Renal cortex interstitium (tissue), 15 donors: ENCODE data around the gene SLC25A4. TPM values are rescaled to one million over a fixed set of nuclear protein-coding genes. Genes with fewer than 3 reads are reported as not detected.
A peak's percentile ranks its signal among the peaks of the same experiment; 100 is the strongest.
"Not testable (repeated sequence)": the region's sequence is repeated elsewhere in the genome, so short reads cannot be mapped to it uniquely, and the experiment has no call there.

Experiments used
- DNase-seq, 11 donors: peaks; one replicate each; pipeline ENCODE4 v3.0.0-alpha.2; 2013; ENCODE audit warnings: low read depth in 9 of 11, low spot score in 4 of 11; ENCODE audit errors: extremely low read depth in 1 of 11
- long read RNA-seq, 16 experiments: transcript quantifications; one replicate each; lab custom pipeline, GENCODE V29; 2026
- polyA plus RNA-seq, 3 donors: library from polyadenylated mRNA; unstranded; fragments of 120-200 nt; gene quantifications; one replicate each; pipeline ENCODE4 v1.2.1, GENCODE V29; 2013; ENCODE audit not compliant: insufficient read length in 3 of 3

Gene SLC25A4
- 10 to 100 TPM; 41.1 to 41.8 (median 41.4) TPM for polyA plus RNA-seq
- long read RNA-seq, donor 1, full-length matches to known transcripts, result 44 of 59 reads
- long read RNA-seq, donor 1, partial matches to known transcripts, result 15 of 59 reads
- long read RNA-seq, donor 1, other reads (novel, unspliced or antisense), result 0 of 59 reads
- long read RNA-seq, donor 2, full-length matches to known transcripts, result 66 of 84 reads
- long read RNA-seq, donor 2, partial matches to known transcripts, result 18 of 84 reads
- long read RNA-seq, donor 2, other reads (novel, unspliced or antisense), result 0 of 84 reads
- long read RNA-seq, donor 3, full-length matches to known transcripts, result 86 of 172 reads
- long read RNA-seq, donor 3, partial matches to known transcripts, result 86 of 172 reads
- long read RNA-seq, donor 3, other reads (novel, unspliced or antisense), result 0 of 172 reads
- long read RNA-seq, donor 4, full-length matches to known transcripts, result 43 of 105 reads
- long read RNA-seq, donor 4, partial matches to known transcripts, result 62 of 105 reads
- long read RNA-seq, donor 4, other reads (novel, unspliced or antisense), result 0 of 105 reads
- long read RNA-seq, donor 5, result 0 reads
- long read RNA-seq, donor 6, full-length matches to known transcripts, result 40 of 76 reads
- long read RNA-seq, donor 6, partial matches to known transcripts, result 36 of 76 reads
- long read RNA-seq, donor 6, other reads (novel, unspliced or antisense), result 0 of 76 reads
- long read RNA-seq, donor 7, full-length matches to known transcripts, result 58 of 117 reads
- long read RNA-seq, donor 7, partial matches to known transcripts, result 59 of 117 reads
- long read RNA-seq, donor 7, other reads (novel, unspliced or antisense), result 0 of 117 reads
- long read RNA-seq, donor 8, result 0 reads
- long read RNA-seq, donor 9, full-length matches to known transcripts, result 70 of 123 reads
- long read RNA-seq, donor 9, partial matches to known transcripts, result 53 of 123 reads
- long read RNA-seq, donor 9, other reads (novel, unspliced or antisense), result 0 of 123 reads
- long read RNA-seq, donor 10, full-length matches to known transcripts, result 62 of 122 reads
- long read RNA-seq, donor 10, partial matches to known transcripts, result 60 of 122 reads
- long read RNA-seq, donor 10, other reads (novel, unspliced or antisense), result 0 of 122 reads
- long read RNA-seq, donor 11, full-length matches to known transcripts, result 54 of 110 reads
- long read RNA-seq, donor 11, partial matches to known transcripts, result 56 of 110 reads
- long read RNA-seq, donor 11, other reads (novel, unspliced or antisense), result 0 of 110 reads
- long read RNA-seq, donor 12, full-length matches to known transcripts, result 29 of 44 reads
- long read RNA-seq, donor 12, partial matches to known transcripts, result 15 of 44 reads
- long read RNA-seq, donor 12, other reads (novel, unspliced or antisense), result 0 of 44 reads
- long read RNA-seq, donor 13, result 0 reads
- long read RNA-seq, donor 14, full-length matches to known transcripts, result 57 of 92 reads
- long read RNA-seq, donor 14, partial matches to known transcripts, result 35 of 92 reads
- long read RNA-seq, donor 14, other reads (novel, unspliced or antisense), result 0 of 92 reads
- long read RNA-seq, donor 15, full-length matches to known transcripts, result 31 of 74 reads
- long read RNA-seq, donor 15, partial matches to known transcripts, result 43 of 74 reads
- long read RNA-seq, donor 15, other reads (novel, unspliced or antisense), result 0 of 74 reads
- long read RNA-seq, donor 16, full-length matches to known transcripts, result 166 of 308 reads
- long read RNA-seq, donor 16, partial matches to known transcripts, result 142 of 308 reads
- long read RNA-seq, donor 16, other reads (novel, unspliced or antisense), result 0 of 308 reads

- DNase-seq, result peak in 9 of 11 donors; percentile 50 to 84 (median 73)
These were observed at the start of gene SLC25A4 for GRCh38 chr4:185142912-185143600. SLC25A4 (plus strand) TSS chr4:185143266; CDS start chr4:185143373, 107 bp downstream.

DNA sequence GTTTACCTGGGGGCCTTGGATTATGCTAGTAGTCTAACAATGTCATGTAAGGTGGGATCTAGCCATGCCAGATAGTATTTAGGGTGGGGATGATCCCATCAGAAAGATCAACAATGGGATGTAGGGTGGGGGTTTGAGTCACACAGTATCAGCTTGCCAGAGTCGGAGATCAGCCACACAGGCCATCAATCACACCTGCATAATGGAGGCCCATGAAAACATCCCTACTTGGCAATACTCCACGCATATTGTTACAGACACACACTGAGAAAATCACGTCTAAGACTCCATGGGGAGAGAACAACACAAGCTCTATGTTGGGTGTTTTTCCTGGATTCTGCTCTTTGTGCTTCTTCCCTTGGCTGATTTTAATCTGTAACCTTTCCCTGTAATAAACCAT lies 49.5 kb upstream of the SLC25A4 start:
- DNase-seq, result no peak

DNA sequence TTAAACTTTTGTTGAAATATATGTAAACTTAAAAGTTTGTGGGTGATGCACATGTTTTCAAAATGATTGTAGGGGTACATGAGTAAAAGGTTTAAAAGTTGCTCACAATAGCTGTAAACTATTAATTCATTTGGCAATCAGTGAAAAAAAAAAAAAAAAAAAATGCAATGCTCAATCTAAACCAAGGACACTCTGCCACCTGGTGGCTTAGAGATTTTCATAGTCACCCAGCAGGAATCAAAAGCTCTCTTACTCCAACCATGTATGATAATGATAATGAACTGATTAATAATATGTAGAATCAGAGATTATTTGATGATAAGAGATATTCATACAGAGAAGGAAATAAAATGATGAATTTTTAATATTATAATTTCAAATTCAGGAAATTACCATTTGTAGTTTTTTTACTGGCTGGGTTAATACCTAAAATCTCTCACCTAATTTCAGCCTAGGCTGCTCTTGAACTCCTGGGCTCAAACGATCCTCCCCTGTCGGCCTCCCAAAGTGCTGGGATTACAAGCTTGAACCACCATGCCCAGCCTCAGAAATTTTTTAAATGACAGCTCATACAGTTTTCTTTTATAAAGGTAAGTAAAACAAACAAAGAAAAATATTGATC lies 46.9 kb upstream of the SLC25A4 start:
- peak in 4 of 11 donors; percentile 38 to 58 (median 43) for DNase-seq

DNA sequence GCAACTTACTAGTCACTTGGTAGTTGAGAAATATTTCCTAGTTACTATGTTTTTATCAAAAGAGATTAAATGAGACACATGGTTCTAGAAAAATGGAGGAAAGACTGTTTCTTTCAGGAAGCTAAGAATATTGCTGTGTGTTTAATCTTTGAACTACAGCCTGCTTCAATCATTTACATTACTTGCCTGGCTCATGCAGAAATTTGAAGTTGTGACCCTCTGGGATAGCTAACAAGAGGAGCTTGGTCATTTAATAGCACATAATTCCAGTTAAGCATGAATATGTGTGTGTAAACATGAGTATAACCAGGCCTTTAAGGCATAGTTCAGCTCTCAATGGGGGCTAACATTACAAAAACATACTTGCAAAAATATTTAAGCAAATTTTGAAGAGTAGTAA lies 44.6 kb upstream of the SLC25A4 start:
- no peak for DNase-seq

DNA sequence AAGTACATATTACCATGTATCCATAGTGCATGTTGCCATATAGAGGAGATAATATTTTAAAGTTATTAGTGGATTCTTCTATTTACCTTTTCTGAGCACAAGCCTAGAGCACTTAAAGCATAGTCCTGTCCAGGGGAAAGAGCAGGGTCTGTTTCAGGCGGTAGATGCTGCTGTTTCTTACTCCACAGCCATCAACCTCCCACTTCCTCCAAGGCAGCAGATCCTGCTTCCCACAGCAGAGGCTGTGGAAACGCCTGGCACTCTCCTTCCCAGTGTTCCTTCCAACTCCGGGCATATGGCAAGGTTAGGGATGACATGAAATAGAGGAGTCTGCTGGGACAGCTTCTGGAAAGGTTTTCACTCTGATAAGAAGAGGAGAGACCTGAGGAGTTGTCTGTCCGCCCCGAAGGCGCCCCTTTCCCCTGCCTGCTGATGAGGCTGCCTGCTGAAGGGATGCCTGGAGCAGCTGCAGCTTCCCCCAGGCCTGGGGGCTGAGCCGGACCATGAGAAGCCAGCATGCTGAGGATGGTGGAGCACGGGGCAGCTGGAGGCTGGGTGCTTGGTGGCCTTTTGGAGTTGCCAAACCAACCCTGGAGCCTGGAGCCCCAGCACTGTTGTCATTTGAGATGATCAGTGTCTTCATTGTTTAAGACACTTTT lies 43.9 kb upstream of the SLC25A4 start:
- no peak for DNase-seq

DNA sequence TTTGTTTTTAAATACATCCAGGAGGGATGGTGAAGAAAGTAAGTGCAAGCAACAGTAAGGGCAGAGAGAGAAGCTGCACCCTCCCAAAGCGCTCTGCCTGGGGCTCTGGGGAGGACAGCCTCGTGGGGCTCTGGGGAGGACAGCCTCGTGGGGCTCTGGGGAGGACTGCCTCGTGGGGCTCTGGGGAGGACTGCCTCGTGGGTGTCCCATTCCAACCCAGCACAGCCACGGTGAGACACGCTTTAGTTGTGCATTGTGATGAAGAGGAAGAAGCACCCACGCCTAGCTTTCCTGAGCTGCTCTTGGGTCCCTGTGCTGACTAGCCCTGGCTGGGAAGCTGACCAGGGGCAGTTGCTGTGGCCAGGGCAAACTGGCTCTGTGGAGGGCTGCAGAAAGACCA lies 43.1 kb upstream of the SLC25A4 start:
- DNase-seq, result no peak

GRCh38 chr4:185100423-185100822 lies 42.6 kb upstream of the SLC25A4 start:
- no peak for DNase-seq

GRCh38 chr4:185101354-185101890 lies 41.6 kb upstream of the SLC25A4 start:
- no peak for DNase-seq

DNA sequence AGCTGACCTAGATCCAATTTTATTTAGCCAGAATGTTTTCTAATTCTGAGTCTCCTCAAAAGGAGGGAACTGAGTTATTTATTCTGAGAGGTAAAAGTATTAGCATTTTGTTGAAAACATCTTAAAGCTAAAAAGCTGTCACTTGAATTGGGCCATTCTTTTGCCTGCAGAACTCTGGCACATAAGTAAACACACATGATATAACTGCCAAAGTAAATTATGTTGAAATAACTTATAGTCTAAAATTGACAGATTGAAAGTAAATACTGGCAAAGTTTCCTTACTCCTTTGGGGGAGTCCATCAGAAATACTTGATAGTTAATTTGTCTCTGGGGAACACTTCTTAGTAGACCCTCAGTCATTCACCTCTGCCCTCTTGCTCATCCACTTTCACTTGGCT lies 38.3 kb upstream of the SLC25A4 start:
- DNase-seq, result no peak

DNA sequence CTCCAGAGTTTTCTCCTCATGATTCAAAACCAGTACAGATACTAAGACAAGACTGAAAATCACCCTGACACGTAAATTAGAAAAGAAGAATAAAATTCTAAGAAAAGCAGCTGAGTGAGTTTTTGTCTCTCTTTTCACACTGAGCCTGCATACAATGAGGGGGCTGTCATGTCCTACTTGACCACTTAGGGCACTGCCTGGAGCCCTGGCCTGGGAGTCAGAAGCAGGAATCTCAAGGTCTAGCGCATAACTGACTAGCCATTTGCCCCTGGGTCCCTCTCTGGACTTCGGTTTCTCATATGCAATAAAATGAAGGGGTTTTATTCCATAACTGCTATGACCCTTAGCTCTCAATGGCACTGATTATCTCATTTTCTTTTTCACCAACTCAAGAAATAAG lies 36.7 kb upstream of the SLC25A4 start:
- no peak for DNase-seq

- DNase-seq, result not testable (repeated sequence)
These were observed 35.5 kb upstream of the SLC25A4 start for GRCh38 chr4:185107574-185107973.

DNA sequence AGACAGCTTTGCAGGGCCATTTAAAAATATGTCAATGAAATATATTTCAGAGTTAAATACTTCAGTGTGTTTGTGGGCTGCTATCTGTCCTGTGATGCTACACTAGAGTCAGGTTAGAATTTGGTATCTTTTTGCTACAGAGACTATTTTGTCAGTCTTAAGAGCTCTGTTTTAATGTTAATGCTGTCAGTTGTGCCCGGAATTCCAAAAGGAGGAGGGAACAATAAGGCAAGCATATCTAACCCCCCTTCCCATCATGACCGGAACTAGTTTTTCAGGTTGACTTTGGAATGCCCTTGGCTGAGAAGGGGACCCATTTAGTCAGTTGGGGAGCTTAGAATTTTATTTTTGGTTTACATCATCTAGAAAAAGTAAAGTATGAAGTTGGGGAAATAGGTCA lies 34.9 kb upstream of the SLC25A4 start:
- no peak for DNase-seq

DNA sequence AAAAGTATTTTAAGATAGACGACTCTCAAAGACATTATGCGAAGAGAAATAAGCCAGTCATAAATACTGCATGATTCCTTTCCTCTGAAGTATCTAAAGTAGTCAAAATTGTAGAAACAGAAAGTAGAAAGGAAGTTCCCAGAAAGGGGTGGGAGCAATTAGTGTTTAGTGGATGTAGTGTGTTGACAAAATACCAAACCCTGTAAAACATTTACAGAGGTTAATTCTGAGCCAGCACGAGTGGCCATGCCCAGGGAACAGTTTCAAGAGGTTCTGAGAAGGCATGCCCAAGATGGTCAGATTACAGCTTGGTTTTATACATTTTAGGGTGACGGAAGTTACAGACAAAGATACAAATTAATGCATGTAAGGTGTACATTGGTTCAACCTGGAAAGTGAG lies 34.4 kb upstream of the SLC25A4 start:
- peak in 1 of 11 donors; percentile 70 for DNase-seq

GRCh38 chr4:185109736-185110135 lies 33.3 kb upstream of the SLC25A4 start:
- no peak for DNase-seq

DNA sequence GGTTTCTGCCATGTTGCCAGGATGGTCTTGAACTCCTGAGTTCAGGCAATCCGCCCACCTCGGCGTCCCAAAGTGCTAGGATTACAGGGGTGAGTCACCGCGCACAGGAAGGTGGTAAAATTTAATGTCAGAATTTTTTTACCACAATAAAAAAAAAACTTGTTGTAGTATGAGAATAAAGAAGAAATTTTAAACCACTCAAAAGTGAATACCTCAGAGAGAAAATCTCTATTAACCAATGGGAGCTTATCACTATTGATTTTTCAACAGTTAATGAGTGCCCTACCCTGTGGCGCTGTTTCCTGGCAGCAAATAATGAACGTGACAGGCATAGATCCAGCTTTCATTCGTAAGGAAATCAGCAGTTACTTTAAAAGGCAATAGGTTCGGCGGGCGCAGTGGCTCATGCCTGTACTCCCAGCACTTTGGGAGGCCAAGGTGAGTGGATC lies 32.7 kb upstream of the SLC25A4 start:
- no peak for DNase-seq

- no peak for DNase-seq
These were observed 31.0 kb upstream of the SLC25A4 start for GRCh38 chr4:185112104-185112503.
